ENCODE data around the gene FGF9.

GRCh38 chr13:21749410-21749809, 78.5 kb downstream of the FGF9 start:
- TF ChIP-seq CTCF (IDR thresholded peaks at IDR 0.05) (no peak), POLR2A (IDR thresholded peaks at IDR 0.05) (no peak), POLR2AphosphoS5 (IDR thresholded peaks at IDR 0.05) (no peak), EP300 (IDR thresholded peaks at IDR 0.05) (no peak)

Data from stomach (tissue), 4 donors.